Neural cell (in vitro differentiated cells): ENCODE results near the gene SLC13A5. TPM values are rescaled to one million over a fixed set of nuclear protein-coding genes. Genes with fewer than 3 reads are reported as not detected.

Experiments
- H2AFZ ChIP-seq: fragments of 200-600, 300-800 bp; sonication (generic), shearing (Covaris generic); 2 replicates; pipeline ENCODE4 v1.6.0; 2014; ENCODE audit warnings: low read depth, mild to moderate bottlenecking, antibody characterized with exemption, low read length, moderate library complexity
- H3F3A ChIP-seq: fragments of 200-600 bp; shearing (Covaris generic); 2 replicates; pipeline ENCODE4 v1.6.1; 2016; ENCODE audit warnings: mild to moderate bottlenecking, moderate library complexity, mixed read lengths, antibody characterized with exemption, low read length; ENCODE audit not compliant: insufficient read depth, poor library complexity, severe bottlenecking
- H3K27ac ChIP-seq: fragments of 200-600, 300-800 bp; sonication (generic), shearing (Covaris generic); 2 replicates; pipeline ENCODE4 v1.5.1; 2014; ENCODE audit warnings: mild to moderate bottlenecking, low read length, moderate library complexity
- H3K27me3 ChIP-seq: fragments of 300-800, 200-600 bp; sonication (generic), shearing (Covaris generic); 2 replicates; pipeline ENCODE4 v1.6.0; 2014; ENCODE audit warnings: mild to moderate bottlenecking, low read depth, low read length, moderate library complexity; ENCODE audit not compliant: insufficient read depth
- H3K36me3 ChIP-seq: fragments of 300-800, 200-600 bp; sonication (generic), shearing (Covaris generic); 2 replicates; pipeline ENCODE4 v1.5.1; 2014; ENCODE audit warnings: mild to moderate bottlenecking, antibody characterized with exemption, low read length, moderate library complexity; ENCODE audit not compliant: insufficient read depth
- H3K4me2 ChIP-seq: fragments of 300-800, 200-600 bp; sonication (generic), shearing (Covaris generic); 2 replicates; pipeline ENCODE4 v1.6.0; 2014; ENCODE audit warnings: mild to moderate bottlenecking, low read length
- H3K4me3 ChIP-seq: fragments of 300-800, 200-600 bp; sonication (generic), shearing (Covaris generic); 2 replicates; pipeline ENCODE4 v1.5.1; 2014; ENCODE audit warnings: mild to moderate bottlenecking, low read length, moderate library complexity
- H3K79me2 ChIP-seq: fragments of 200-600 bp; shearing (Covaris generic); replicated peaks from 2 replicates; pipeline ENCODE4 v1.6.0; 2014; ENCODE audit warnings: mild to moderate bottlenecking, low read length, moderate library complexity; ENCODE audit not compliant: insufficient read depth
- H3K9ac ChIP-seq: fragments of 300-800, 200-600 bp; sonication (generic), shearing (Covaris generic); 2 replicates; pipeline ENCODE4 v1.6.1; 2016; ENCODE audit warnings: mild to moderate bottlenecking, low read length, mixed read lengths
- H3K9me2 ChIP-seq: fragments of 200-600 bp; shearing (Covaris generic); 2 replicates; pipeline ENCODE4 v1.6.1; 2016; ENCODE audit warnings: mild to moderate bottlenecking, low read length, mixed read lengths; ENCODE audit not compliant: insufficient read depth
- H3K9me3 ChIP-seq: fragments of 200-600, 300-800 bp; sonication (generic), shearing (Covaris generic); 2 replicates; pipeline ENCODE4 v1.6.1; 2016; ENCODE audit warnings: mild to moderate bottlenecking, mixed run types, low read length, moderate library complexity, mixed read lengths
- H4K20me1 ChIP-seq: fragments of 200-600 bp; shearing (Covaris generic); 2 replicates; pipeline ENCODE4 v1.6.1; 2016; ENCODE audit warnings: mild to moderate bottlenecking, mixed run types; ENCODE audit not compliant: insufficient read depth
- EP300 ChIP-seq: fragments of 450-650 bp; conservative IDR thresholded peaks from 2 replicates; pipeline ENCODE4 v1.6.1; 2014; ENCODE audit warnings: antibody characterized with exemption, mild to moderate bottlenecking, moderate library complexity; ENCODE audit not compliant: poor library complexity, severe bottlenecking
- EZH2 ChIP-seq: fragments of 200-600, 300-800 bp; shearing (Covaris generic), sonication (generic); IDR thresholded peaks from 2 replicates; pipeline ENCODE4 v1.6.1; 2014; ENCODE audit warnings: antibody characterized with exemption, low read length, borderline replicate concordance, mild to moderate bottlenecking; ENCODE audit not compliant: insufficient read depth, poor library complexity, severe bottlenecking
- MXI1 ChIP-seq: fragments of 450-650 bp; conservative IDR thresholded peaks from 2 replicates; pipeline ENCODE4 v1.6.1; 2014; ENCODE audit warnings: antibody characterized with exemption, mild to moderate bottlenecking; ENCODE audit not compliant: poor library complexity, severe bottlenecking
- POLR2AphosphoS5 ChIP-seq: IDR thresholded peaks from 2 replicates; pipeline ENCODE4 v1.6.1; 2012
- TAF1 ChIP-seq: IDR thresholded peaks from 2 replicates; pipeline ENCODE4 v1.6.1; 2012; ENCODE audit warnings: low read depth
- polyA plus RNA-seq: library from polyadenylated mRNA; depleted of rRNA; stranded (reverse); fragments of >200 nt; gene quantifications from 2 replicates; pipeline ENCODE4 v1.2.3, GENCODE V29; 2014
- TF ChIP-seq, protein P1 (sequence below): IDR thresholded peaks from 2 replicates; pipeline ENCODE4 v1.6.1; 2012; ENCODE audit warnings: borderline replicate concordance
- TF ChIP-seq, protein P2 (sequence below): fragments of 450-650 bp; IDR thresholded peaks from 2 replicates; pipeline ENCODE4 v1.5.1; 2014; ENCODE audit warnings: antibody characterized with exemption, mild to moderate bottlenecking, moderate library complexity; ENCODE audit not compliant: poor library complexity, severe bottlenecking

SLC13A5 gene
- polyA plus RNA-seq, 1 donor from 2014 or later, result not detected

DNA sequence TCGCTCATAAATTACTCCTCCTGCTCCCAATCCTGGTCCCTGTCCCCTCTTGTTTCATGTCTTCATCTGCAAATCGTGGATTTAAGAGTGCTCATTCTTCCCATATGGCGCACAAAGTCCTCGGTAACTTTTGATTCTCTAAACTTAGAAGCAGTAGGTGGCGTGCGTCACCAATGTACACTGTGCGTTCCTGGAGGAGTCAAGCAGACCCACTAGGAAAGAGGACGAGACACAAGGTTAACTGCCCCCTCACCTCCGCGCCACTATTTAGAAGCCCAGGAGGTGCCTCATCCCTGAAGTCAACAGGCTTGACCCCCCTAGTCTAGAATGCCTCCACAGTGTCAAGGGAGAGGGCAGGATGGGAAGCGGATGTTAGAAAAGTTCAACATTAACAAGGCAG lies 2.9 kb downstream of the SLC13A5 start:
- H3K9ac ChIP-seq, result no peak overlapping the region

GRCh38 chr17:6708357-6708961 lies 4.7 kb downstream of the SLC13A5 start:
- H3K4me3 ChIP-seq, result no peak overlapping the region
- TF ChIP-seq EZH2, result no peak
- no peak for TF ChIP-seq POLR2AphosphoS5
- TF ChIP-seq, protein P1, sequence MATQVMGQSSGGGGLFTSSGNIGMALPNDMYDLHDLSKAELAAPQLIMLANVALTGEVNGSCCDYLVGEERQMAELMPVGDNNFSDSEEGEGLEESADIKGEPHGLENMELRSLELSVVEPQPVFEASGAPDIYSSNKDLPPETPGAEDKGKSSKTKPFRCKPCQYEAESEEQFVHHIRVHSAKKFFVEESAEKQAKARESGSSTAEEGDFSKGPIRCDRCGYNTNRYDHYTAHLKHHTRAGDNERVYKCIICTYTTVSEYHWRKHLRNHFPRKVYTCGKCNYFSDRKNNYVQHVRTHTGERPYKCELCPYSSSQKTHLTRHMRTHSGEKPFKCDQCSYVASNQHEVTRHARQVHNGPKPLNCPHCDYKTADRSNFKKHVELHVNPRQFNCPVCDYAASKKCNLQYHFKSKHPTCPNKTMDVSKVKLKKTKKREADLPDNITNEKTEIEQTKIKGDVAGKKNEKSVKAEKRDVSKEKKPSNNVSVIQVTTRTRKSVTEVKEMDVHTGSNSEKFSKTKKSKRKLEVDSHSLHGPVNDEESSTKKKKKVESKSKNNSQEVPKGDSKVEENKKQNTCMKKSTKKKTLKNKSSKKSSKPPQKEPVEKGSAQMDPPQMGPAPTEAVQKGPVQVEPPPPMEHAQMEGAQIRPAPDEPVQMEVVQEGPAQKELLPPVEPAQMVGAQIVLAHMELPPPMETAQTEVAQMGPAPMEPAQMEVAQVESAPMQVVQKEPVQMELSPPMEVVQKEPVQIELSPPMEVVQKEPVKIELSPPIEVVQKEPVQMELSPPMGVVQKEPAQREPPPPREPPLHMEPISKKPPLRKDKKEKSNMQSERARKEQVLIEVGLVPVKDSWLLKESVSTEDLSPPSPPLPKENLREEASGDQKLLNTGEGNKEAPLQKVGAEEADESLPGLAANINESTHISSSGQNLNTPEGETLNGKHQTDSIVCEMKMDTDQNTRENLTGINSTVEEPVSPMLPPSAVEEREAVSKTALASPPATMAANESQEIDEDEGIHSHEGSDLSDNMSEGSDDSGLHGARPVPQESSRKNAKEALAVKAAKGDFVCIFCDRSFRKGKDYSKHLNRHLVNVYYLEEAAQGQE, result no peak
- TF ChIP-seq, protein P2, sequence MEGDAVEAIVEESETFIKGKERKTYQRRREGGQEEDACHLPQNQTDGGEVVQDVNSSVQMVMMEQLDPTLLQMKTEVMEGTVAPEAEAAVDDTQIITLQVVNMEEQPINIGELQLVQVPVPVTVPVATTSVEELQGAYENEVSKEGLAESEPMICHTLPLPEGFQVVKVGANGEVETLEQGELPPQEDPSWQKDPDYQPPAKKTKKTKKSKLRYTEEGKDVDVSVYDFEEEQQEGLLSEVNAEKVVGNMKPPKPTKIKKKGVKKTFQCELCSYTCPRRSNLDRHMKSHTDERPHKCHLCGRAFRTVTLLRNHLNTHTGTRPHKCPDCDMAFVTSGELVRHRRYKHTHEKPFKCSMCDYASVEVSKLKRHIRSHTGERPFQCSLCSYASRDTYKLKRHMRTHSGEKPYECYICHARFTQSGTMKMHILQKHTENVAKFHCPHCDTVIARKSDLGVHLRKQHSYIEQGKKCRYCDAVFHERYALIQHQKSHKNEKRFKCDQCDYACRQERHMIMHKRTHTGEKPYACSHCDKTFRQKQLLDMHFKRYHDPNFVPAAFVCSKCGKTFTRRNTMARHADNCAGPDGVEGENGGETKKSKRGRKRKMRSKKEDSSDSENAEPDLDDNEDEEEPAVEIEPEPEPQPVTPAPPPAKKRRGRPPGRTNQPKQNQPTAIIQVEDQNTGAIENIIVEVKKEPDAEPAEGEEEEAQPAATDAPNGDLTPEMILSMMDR, result no peak
- TF ChIP-seq MXI1, result no peak
- no peak overlapping the region for H2AFZ ChIP-seq
- no peaks in the 10 kb centered on the region for H4K20me1 ChIP-seq
- no peaks in the 10 kb centered on the region for H3K9me2 ChIP-seq
- H3K36me3 ChIP-seq, result no peaks in the 10 kb centered on the region
- H3K27me3 ChIP-seq, result peaks cover 21% of the 10 kb centered on the region
- H3K79me2 ChIP-seq, result no peaks in the 10 kb centered on the region
- no peak overlapping the region for H3K4me2 ChIP-seq
- no peaks in the 10 kb centered on the region for H3K9me3 ChIP-seq
- no peaks in the 10 kb centered on the region for H3F3A ChIP-seq
- no peak overlapping the region for H3K27ac ChIP-seq
- H3K9ac ChIP-seq, result no peak overlapping the region

More for the DNA sequence above, 2.9 kb downstream of the SLC13A5 start:
- Histone ChIP-seq H4K20me1 (no peaks in the 10 kb centered on the region), H3K79me2 (no peaks in the 10 kb centered on the region), H3K9me2 (no peaks in the 10 kb centered on the region), H3K4me2 (no peak overlapping the region), H3F3A (no peaks in the 10 kb centered on the region), H3K27ac (no peak overlapping the region), H3K36me3 (no peaks in the 10 kb centered on the region), H3K9me3 (peaks cover 6% of the 10 kb centered on the region), H3K4me3 (no peak overlapping the region), H2AFZ (no peak overlapping the region), H3K27me3 (peaks cover 34% of the 10 kb centered on the region)
- TF ChIP-seq, protein P1, result no peak
- TF ChIP-seq TAF1 (no peak), EP300 (no peak), POLR2AphosphoS5 (no peak)
